Measurements from ENCODE around the gene EIF5AL1. TPM values are rescaled to one million over a fixed set of nuclear protein-coding genes. Genes with fewer than 3 reads are reported as not detected.
"Not testable (repeated sequence)": the region's sequence is repeated elsewhere in the genome, so short reads cannot be mapped to it uniquely, and the experiment has no call there.

The EIF5AL1 gene
- total RNA-seq (2021), result 0.35 and 0.39 TPM in 2 replicates
- long read RNA-seq, result 0 reads

DNA sequence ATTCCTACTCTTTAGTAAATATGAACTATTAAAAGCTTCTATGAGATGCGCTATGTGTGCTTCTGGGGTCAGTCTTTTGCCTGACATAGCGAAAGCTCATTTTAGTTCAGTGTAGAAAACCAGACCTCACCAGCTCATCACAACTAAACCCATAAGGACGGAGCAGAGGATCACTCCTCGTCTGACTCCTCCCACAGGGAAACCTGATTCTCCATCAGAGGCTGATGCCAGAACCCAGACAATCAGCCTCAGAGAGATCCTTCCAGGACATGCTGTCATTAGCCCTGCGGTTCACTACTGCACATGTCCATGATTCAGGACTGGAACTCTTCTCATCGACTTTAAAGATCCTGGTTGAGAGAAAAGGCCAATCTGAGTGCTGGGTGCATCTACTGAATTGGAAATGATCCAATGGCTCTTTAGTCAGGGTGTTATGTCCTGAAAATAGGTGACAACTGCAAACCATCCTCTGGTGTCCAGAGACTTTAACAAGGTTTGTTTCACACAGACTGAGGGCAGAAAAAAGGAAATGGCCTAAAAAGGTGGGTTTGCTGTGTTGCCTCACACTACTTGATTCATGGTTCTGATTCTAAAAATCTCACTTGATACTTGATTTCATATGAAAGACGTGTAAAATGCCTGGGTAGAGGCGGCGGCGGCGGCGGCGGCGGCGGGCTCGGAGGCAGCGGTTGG is at the start of gene EIF5AL1:
EIF5AL1 (plus strand) TSS at position 643 of the 693 bp plus-strand sequence. CDS start 117 bp downstream, outside the sequence.
- not testable (repeated sequence) for H3K36me3 Mint-ChIP-seq (ENCODE audit: insufficient read depth in 1 of 3, low read depth in 3 of 3); H3K23me2 ChIP-seq (ENCODE audit: insufficient read length, low read depth, low read length, poor library complexity, severe bottlenecking); H2AFZ ChIP-seq (ENCODE audit: low read length); H3K4me1 Mint-ChIP-seq; H3K27ac ChIP-seq (ENCODE audit: insufficient read length, low read depth, low read length); H4K20me1 ChIP-seq (ENCODE audit: control insufficient read depth, insufficient read depth, insufficient read length); H3K56ac ChIP-seq (ENCODE audit: insufficient read length, low read depth, low read length); H3K79me1 ChIP-seq (ENCODE audit: insufficient read depth, low read depth, low read length, poor library complexity, severe bottlenecking); H3K9me3 ChIP-seq (ENCODE audit: control insufficient read depth, low read depth, low read length); H3K4ac ChIP-seq (ENCODE audit: low read depth, low read length); H3K27ac Mint-ChIP-seq; H3K79me2 ChIP-seq (ENCODE audit: insufficient read depth, low read length); H2AK5ac ChIP-seq (ENCODE audit: insufficient read length, low read length); H3K14ac ChIP-seq (ENCODE audit: insufficient read depth, low read length); H3K27me3 ChIP-seq (ENCODE audit: insufficient read depth, low read length); H3K9me3 Mint-ChIP-seq; H4K8ac ChIP-seq (replicated peaks; ENCODE audit: insufficient read length, low read depth, low read length); H3T11ph ChIP-seq (ENCODE audit: low read length); H2BK15ac ChIP-seq (ENCODE audit: low read depth, low read length); H3K23ac ChIP-seq (ENCODE audit: insufficient read length, low read depth, low read length); H2BK120ac ChIP-seq (ENCODE audit: low read depth, low read length, poor library complexity, severe bottlenecking); DNase-seq; H2BK20ac ChIP-seq (ENCODE audit: low read depth, low read length, poor library complexity, severe bottlenecking); H3K4me3 Mint-ChIP-seq; H3K4me2 ChIP-seq (ENCODE audit: insufficient read depth, insufficient read length, low read length); H2BK12ac ChIP-seq (ENCODE audit: insufficient read length, low read depth, low read length); H3K9ac ChIP-seq (ENCODE audit: extremely low read depth, insufficient read length, low read length); H3K4me1 ChIP-seq (ENCODE audit: insufficient read depth, low read length); H4K91ac ChIP-seq (ENCODE audit: insufficient read length, low read depth, low read length); H4K5ac ChIP-seq (ENCODE audit: insufficient read length, low read depth, low read length); H2BK5ac ChIP-seq (ENCODE audit: insufficient read length, low read length); H3K18ac ChIP-seq (ENCODE audit: insufficient read length, low read depth, low read length)
- WGBS (ENCODE audit: extremely low coverage, insufficient read length, low lambda C conversion rate), result no CpG with 5 or more reads among the region's 17 CpGs
- peaks cover 32% of the 10 kb centered on the region for H3K27me3 Mint-ChIP-seq (ENCODE audit: low read depth)
